Activated CD4-positive, alpha-beta memory T cell treated with anti-CD3 and anti-CD28 coated beads, Interleukin-2, amount 10 ng/mL, durations not matched to agents 7 days and 5 days (primary cell): ENCODE data around the gene PRKG1. TPM values are rescaled to one million over a fixed set of nuclear protein-coding genes. Genes with fewer than 3 reads are reported as not detected.

Experiments used
- CTCF ChIA-PET: fragments of 350-600 bp; sonication (Branson Sonifier 250); formaldehyde crosslinking; loops from one replicate; lab custom pipeline; 2021; ENCODE audit warnings: antibody characterized with exemption, inconsistent platforms; lab: Charles Lee
- POLR2A ChIA-PET: fragments of 350-600 bp; sonication (Branson Sonifier 250); formaldehyde crosslinking; loops from one replicate; lab custom pipeline; 2021; ENCODE audit warnings: antibody characterized with exemption; lab: Charles Lee
- DNase-seq: peaks from one replicate; pipeline ENCODE4 v3.0.0-alpha.2; 2020
- H3K27ac Mint-ChIP-seq: one replicate; pipeline ENCODE4 v1.8.0; 2021; ENCODE audit warnings: mild to moderate bottlenecking, mixed read lengths
- H3K27me3 Mint-ChIP-seq: one replicate; pipeline ENCODE4 v1.8.0; 2021; ENCODE audit warnings: mixed read lengths
- H3K36me3 Mint-ChIP-seq: one replicate; pipeline ENCODE4 v1.8.0; 2021; ENCODE audit warnings: low read depth, mixed read lengths
- H3K4me1 Mint-ChIP-seq: one replicate; pipeline ENCODE4 v1.8.0; 2021; ENCODE audit warnings: mixed read lengths
- H3K4me3 Mint-ChIP-seq: one replicate; pipeline ENCODE4 v1.8.0; 2021; ENCODE audit warnings: mild to moderate bottlenecking, mixed read lengths
- H3K9me3 Mint-ChIP-seq: one replicate; pipeline ENCODE4 v1.8.0; 2021; ENCODE audit warnings: mixed read lengths
- total RNA-seq, 2 experiments: library from RNA; stranded (reverse); gene quantifications; one replicate each; pipeline ENCODE4 v1.2.3, GENCODE V29; 2021

Gene PRKG1
- total RNA-seq, 2 experiments from 2014 or later = not detected

DNA sequence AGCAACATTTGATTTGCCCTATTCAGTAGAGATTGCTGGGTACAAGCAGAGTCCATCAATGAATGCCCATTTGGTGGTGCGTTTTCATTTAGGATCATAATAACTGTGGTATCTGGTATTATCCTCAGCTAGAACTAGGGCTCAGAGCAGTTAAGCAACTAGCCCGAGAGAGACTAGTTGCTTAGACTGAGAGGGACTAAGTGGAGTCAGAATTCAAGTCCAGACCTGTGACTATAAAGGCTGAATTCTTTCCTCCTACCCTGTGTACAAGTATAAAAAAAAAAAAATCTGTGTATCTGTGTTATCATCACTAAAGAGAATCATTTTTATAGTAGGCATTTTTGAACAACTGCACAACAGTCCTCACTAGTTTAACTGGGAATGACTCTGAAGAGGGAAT, 1194.5 kb downstream of the PRKG1 start:
- CTCF ChIA-PET = no interaction called here
- DNase-seq = no peak
- Mint-ChIP-seq H3K4me3 (no peak overlapping the region), H3K9me3 (peaks cover 3% of the 10 kb centered on the region), H3K4me1 (no peaks in the 10 kb centered on the region), H3K27me3 (no peaks in the 10 kb centered on the region), H3K27ac (no peak overlapping the region), H3K36me3 (no peaks in the 10 kb centered on the region)
- POLR2A ChIA-PET = no interaction called here

DNA sequence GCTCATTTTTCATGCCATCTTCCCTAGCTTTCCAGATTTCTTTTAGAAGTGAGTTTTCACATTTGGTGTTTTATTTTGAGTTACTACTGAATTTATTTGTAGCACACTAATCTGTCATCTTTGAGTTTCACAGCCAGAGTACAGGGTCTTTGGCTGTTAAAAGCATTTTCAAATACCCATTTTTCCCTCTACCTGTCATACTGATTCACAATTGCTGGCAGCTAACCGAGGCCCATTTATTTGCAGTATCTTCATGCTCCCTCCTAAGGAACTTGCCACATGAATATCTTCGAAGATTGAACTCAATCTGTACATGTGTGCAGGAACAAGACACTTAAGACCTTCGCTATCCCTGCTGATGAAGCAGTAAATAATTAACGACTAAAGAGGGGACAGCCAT, 1194.9 kb downstream of the PRKG1 start:
- H3K36me3 Mint-ChIP-seq = no peaks in the 10 kb centered on the region

DNA sequence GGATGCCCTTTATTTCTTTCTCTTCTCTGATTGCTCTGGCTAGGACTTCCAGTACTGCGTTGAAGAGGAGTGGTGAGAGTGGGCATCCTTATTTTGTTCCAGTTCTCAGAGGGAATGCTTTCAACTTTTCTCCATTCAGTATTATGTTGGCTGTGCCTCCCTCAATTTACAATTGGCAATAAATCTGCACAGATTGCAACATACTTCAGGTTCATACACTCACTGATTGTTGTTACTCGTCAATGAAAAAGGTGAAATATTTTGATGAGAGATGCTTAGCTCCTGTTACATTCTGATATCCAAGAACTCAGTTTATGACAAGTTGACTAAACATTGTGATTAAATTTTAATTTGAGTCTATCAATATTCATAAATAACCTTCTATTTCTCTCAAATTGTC, 1201.9 kb downstream of the PRKG1 start:
- no peaks in the 10 kb centered on the region for H3K27me3 Mint-ChIP-seq
- H3K27ac Mint-ChIP-seq = no peak overlapping the region
- no peak for DNase-seq
- no peaks in the 10 kb centered on the region for H3K36me3 Mint-ChIP-seq
- POLR2A ChIA-PET = no interaction called here
- no peaks in the 10 kb centered on the region for H3K4me1 Mint-ChIP-seq
- peaks cover 12% of the 10 kb centered on the region for H3K9me3 Mint-ChIP-seq
- no peak overlapping the region for H3K4me3 Mint-ChIP-seq
- CTCF ChIA-PET = no interaction called here

More for the DNA sequence above, 1194.9 kb downstream of the PRKG1 start:
- Mint-ChIP-seq H3K9me3 (peaks cover 3% of the 10 kb centered on the region), H3K4me1 (no peaks in the 10 kb centered on the region), H3K27ac (no peak overlapping the region), H3K27me3 (no peaks in the 10 kb centered on the region), H3K4me3 (no peak overlapping the region)
- ChIA-PET POLR2A (no interaction called here), CTCF (no interaction called here)
- DNase-seq = no peak

GRCh38 chr10:52276986-52277385, 1202.7 kb downstream of the PRKG1 start:
- Mint-ChIP-seq H3K27me3 (no peaks in the 10 kb centered on the region), H3K27ac (no peak overlapping the region), H3K9me3 (peaks cover 10% of the 10 kb centered on the region), H3K4me1 (no peaks in the 10 kb centered on the region), H3K4me3 (no peak overlapping the region), H3K36me3 (no peaks in the 10 kb centered on the region)
- no peak for DNase-seq
- CTCF ChIA-PET = no interaction called here
- POLR2A ChIA-PET = no interaction called here

GRCh38 chr10:52279546-52279945, 1205.3 kb downstream of the PRKG1 start:
- H3K9me3 Mint-ChIP-seq = peaks cover 10% of the 10 kb centered on the region
- H3K4me3 Mint-ChIP-seq = no peak overlapping the region
- POLR2A ChIA-PET = no interaction called here
- no peak overlapping the region for H3K27ac Mint-ChIP-seq
- CTCF ChIA-PET = no interaction called here
- no peaks in the 10 kb centered on the region for H3K4me1 Mint-ChIP-seq
- H3K36me3 Mint-ChIP-seq = no peaks in the 10 kb centered on the region
- no peak for DNase-seq
- H3K27me3 Mint-ChIP-seq = no peaks in the 10 kb centered on the region

- Mint-ChIP-seq H3K27me3 (no peaks in the 10 kb centered on the region), H3K4me3 (no peak overlapping the region), H3K9me3 (peaks cover 6% of the 10 kb centered on the region), H3K36me3 (no peaks in the 10 kb centered on the region), H3K27ac (no peak overlapping the region), H3K4me1 (no peaks in the 10 kb centered on the region)
- CTCF ChIA-PET = no interaction called here
- no peak for DNase-seq
- POLR2A ChIA-PET = no interaction called here
These were observed 1205.8 kb downstream of the PRKG1 start for GRCh38 chr10:52280051-52280450.

GRCh38 chr10:52283174-52283573, 1208.9 kb downstream of the PRKG1 start:
- Mint-ChIP-seq H3K36me3 (no peaks in the 10 kb centered on the region), H3K4me3 (no peak overlapping the region), H3K4me1 (no peaks in the 10 kb centered on the region), H3K27ac (no peak overlapping the region), H3K27me3 (no peaks in the 10 kb centered on the region), H3K9me3 (no peaks in the 10 kb centered on the region)
- POLR2A ChIA-PET = no interaction called here
- DNase-seq = no peak
- CTCF ChIA-PET = no interaction called here

DNA sequence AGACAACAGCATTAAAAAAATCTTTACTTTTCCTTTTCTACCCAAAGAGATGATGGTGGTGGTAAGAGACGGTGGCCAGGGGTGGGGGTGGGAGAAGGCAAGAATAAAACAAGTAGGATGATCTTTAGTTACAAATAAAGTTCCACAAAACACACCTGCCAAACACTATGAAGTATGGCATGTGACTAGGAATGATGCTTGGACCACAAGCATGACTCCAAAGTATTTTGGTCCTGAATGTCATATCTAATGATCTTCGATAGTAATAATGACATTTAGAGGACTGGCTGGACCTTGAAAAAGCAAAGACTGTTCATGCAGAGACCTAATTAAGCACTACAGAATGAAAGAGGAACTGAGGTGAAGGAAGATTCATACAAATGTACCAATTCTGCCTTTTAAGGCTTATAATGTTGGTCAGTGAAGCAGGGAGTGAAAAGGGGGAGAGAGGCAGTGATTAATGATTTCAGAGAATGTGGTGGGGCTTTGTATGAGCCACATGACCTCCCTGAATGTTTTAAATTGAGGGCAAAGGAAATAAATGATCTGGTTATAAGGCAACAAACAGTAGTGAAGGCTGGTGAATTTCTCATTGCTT, 1210.2 kb downstream of the PRKG1 start:
- no peak overlapping the region for H3K27ac Mint-ChIP-seq
- no peak for DNase-seq
- H3K4me1 Mint-ChIP-seq = no peaks in the 10 kb centered on the region
- no peaks in the 10 kb centered on the region for H3K36me3 Mint-ChIP-seq
- no peak overlapping the region for H3K4me3 Mint-ChIP-seq
- ChIA-PET CTCF (no interaction called here), POLR2A (no interaction called here)
- no peaks in the 10 kb centered on the region for H3K9me3 Mint-ChIP-seq
- H3K27me3 Mint-ChIP-seq = no peaks in the 10 kb centered on the region

- Mint-ChIP-seq H3K4me3 (no peak overlapping the region), H3K36me3 (no peaks in the 10 kb centered on the region), H3K27ac (no peak overlapping the region), H3K27me3 (no peaks in the 10 kb centered on the region), H3K4me1 (no peaks in the 10 kb centered on the region), H3K9me3 (no peaks in the 10 kb centered on the region)
- no peak for DNase-seq
- ChIA-PET POLR2A (no interaction called here), CTCF (no interaction called here)
These were observed 1213.6 kb downstream of the PRKG1 start for GRCh38 chr10:52287866-52288265.

- ChIA-PET CTCF (no interaction called here), POLR2A (no interaction called here)
- H3K36me3 Mint-ChIP-seq = no peaks in the 10 kb centered on the region
- H3K4me3 Mint-ChIP-seq = no peak overlapping the region
- H3K9me3 Mint-ChIP-seq = no peaks in the 10 kb centered on the region
- H3K27me3 Mint-ChIP-seq = no peaks in the 10 kb centered on the region
- no peak for DNase-seq
- H3K27ac Mint-ChIP-seq = no peak overlapping the region
- H3K4me1 Mint-ChIP-seq = no peaks in the 10 kb centered on the region
These were observed 1223.5 kb downstream of the PRKG1 start for GRCh38 chr10:52297747-52298146.

- H3K27me3 Mint-ChIP-seq = no peaks in the 10 kb centered on the region
- H3K4me1 Mint-ChIP-seq = no peaks in the 10 kb centered on the region
- no peaks in the 10 kb centered on the region for H3K36me3 Mint-ChIP-seq
These were observed 1226.5 kb downstream of the PRKG1 start for GRCh38 chr10:52300599-52301277.

GRCh38 chr10:52308251-52309031, 1234.2 kb downstream of the PRKG1 start:
- DNase-seq = no peak
- Mint-ChIP-seq H3K9me3 (no peaks in the 10 kb centered on the region), H3K36me3 (no peaks in the 10 kb centered on the region), H3K4me3 (no peak overlapping the region), H3K27me3 (peaks cover 20% of the 10 kb centered on the region), H3K27ac (no peak overlapping the region), H3K4me1 (peaks cover 1% of the 10 kb centered on the region)
- ChIA-PET POLR2A (no interaction called here), CTCF (no interaction called here)

More at GRCh38 chr10:52300599-52301277, 1226.5 kb downstream of the PRKG1 start:
- Mint-ChIP-seq H3K4me3 (no peak overlapping the region), H3K9me3 (no peaks in the 10 kb centered on the region), H3K27ac (no peak overlapping the region)
- POLR2A ChIA-PET = no interaction called here
- DNase-seq = no peak
- CTCF ChIA-PET = no interaction called here

GRCh38 chr10:52312942-52313255, 1238.6 kb downstream of the PRKG1 start:
- Mint-ChIP-seq H3K4me1 (peaks cover 3% of the 10 kb centered on the region), H3K36me3 (no peaks in the 10 kb centered on the region), H3K27me3 (peaks cover 41% of the 10 kb centered on the region), H3K9me3 (no peaks in the 10 kb centered on the region), H3K27ac (no peak overlapping the region), H3K4me3 (no peak overlapping the region)
- ChIA-PET POLR2A (no interaction called here), CTCF (no interaction called here)
- no peak for DNase-seq
